ENCODE results near the gene SLIT3.
A peak's percentile ranks its signal among the peaks of the same experiment; 100 is the strongest.

Gene SLIT3

GRCh38 chr5:168848569-168848968, 452.4 kb downstream of the SLIT3 start:
- TF ChIP-seq HDGF (IDR thresholded peaks at IDR 0.05; ENCODE audit: borderline replicate concordance) (no peak), L3MBTL2 (conservative IDR thresholded peaks at IDR 0.05) (no peak), ELF4 (IDR thresholded peaks at IDR 0.05) (no peak), SUZ12 (IDR thresholded peaks at IDR 0.05) (no peak), FOXK2 (IDR thresholded peaks at IDR 0.05) (no peak), ARNT (IDR thresholded peaks at IDR 0.05) (no peak), BHLHE40 (IDR thresholded peaks at IDR 0.05; ENCODE audit: borderline replicate concordance) (no peak), LEF1 (IDR thresholded peaks at IDR 0.05; ENCODE audit: borderline replicate concordance) (no peak), FOXM1 (IDR thresholded peaks at IDR 0.05; ENCODE audit: borderline replicate concordance) (no peak)
- CTCF ChIA-PET, result interaction anchor here (1.0 kb wide), 1 partner anchor 32 kb away, joined by 4 read pairs; no protein-coding TSS in a partner anchor
- no peak for DNase-seq (ENCODE audit: extremely low spot score)
- POLR2A ChIA-PET, result no interaction called here

DNA sequence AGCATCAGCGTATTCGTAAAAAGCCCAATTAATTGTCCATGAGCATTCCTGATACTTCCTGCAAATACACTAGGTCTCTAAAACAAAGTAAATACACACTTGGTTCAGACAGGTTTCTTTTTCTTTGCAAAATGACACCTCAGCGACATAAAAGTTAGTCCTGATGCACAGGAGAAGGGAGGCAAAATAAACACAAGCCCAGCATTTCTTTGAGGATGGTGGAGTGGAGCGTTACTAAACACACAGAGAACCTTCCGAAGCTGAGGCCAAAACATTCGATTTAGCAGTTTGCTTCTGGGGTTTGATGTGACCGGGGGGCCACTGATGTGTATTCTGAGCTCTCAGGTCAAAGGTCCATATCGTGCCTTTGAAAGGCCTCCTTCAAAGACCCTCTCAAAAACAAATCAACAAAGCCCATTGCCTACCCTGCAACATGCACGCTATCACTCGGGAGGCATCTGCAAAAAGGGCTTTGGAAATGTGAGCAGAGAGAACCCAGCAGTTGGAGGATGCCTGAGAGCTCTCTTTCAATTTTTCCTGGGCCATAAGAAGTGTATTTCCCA, 453.3 kb downstream of the SLIT3 start:
- POLR2A ChIA-PET, result no interaction called here
- CTCF ChIA-PET, result no interaction called here
- no peak for TF ChIP-seq FOXK2 (IDR thresholded peaks at IDR 0.05)
- TF ChIP-seq FOXA1 (IDR thresholded peaks at IDR 0.05), result no peak
- TF ChIP-seq ARNT (IDR thresholded peaks at IDR 0.05), result no peak
- TF ChIP-seq CTBP1 (IDR thresholded peaks at IDR 0.05; ENCODE audit: borderline replicate concordance), result no peak
- TF ChIP-seq PKNOX1 (IDR thresholded peaks at IDR 0.05), result no peak
- DNase-seq (ENCODE audit: extremely low spot score), result no peak

GRCh38 chr5:168844922-168845296, 456.0 kb downstream of the SLIT3 start:
- TF ChIP-seq PKNOX1 (IDR thresholded peaks at IDR 0.05) (peak; percentile 71), SUZ12 (IDR thresholded peaks at IDR 0.05) (no peak)
- POLR2A ChIA-PET, result no interaction called here
- no peak for DNase-seq (ENCODE audit: extremely low spot score)
- CTCF ChIA-PET, result interaction anchor here (0.7 kb wide), 1 partner anchor 71 kb away, joined by 6 read pairs; no protein-coding TSS in a partner anchor

DNA sequence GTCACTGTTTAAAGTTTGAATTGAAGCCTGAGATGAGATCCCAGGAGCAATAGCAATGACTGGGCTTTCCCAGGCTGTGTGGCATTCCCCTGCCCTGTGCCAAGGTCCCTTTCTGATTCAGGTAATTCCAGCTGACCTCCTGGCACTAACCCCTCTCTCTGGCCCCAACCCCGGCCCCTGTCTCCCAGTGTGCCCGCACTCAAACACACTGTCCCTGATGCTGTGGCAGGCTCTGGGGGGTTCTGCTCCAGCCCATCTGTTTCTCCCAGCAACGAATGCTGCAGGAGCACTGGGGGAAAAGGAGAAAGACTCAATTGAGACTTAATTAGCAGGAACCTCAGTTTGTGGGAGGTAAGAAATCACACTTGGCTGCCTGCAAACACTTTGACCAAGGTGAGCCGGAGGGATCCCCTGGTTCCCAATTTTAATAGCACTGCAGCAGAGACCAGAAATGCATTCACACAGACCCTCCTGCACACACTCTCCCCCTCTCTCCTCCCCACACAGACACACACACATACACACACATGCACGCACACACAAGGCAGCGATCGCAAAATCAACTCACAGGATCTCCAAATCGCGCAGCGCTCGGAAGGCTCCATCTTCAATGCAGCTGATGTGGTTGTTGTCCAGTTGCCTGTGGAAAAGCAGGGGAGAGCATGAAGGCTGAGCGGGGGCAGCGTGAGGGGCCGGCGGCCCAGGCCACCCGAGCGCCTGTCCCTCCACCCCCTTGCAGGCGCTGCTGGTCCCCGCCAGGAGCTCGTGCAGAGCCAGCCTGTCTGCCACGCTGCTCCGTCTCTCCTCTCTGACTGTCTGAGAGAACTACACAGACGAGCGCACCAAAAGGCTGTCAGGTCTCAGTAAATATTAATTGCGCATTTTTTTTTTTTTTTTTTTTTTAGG, 456.7 kb downstream of the SLIT3 start:
- CTCF ChIA-PET, result no interaction called here
- POLR2A ChIA-PET, result no interaction called here
- no peak for TF ChIP-seq FOXM1 (IDR thresholded peaks at IDR 0.05; ENCODE audit: borderline replicate concordance)
- peak; percentile 44; the same call in 1 of the 2 replicates for TF ChIP-seq ZNF384 (IDR thresholded peaks at IDR 0.05)
- DNase-seq (ENCODE audit: extremely low spot score), result peak; percentile 22

DNA sequence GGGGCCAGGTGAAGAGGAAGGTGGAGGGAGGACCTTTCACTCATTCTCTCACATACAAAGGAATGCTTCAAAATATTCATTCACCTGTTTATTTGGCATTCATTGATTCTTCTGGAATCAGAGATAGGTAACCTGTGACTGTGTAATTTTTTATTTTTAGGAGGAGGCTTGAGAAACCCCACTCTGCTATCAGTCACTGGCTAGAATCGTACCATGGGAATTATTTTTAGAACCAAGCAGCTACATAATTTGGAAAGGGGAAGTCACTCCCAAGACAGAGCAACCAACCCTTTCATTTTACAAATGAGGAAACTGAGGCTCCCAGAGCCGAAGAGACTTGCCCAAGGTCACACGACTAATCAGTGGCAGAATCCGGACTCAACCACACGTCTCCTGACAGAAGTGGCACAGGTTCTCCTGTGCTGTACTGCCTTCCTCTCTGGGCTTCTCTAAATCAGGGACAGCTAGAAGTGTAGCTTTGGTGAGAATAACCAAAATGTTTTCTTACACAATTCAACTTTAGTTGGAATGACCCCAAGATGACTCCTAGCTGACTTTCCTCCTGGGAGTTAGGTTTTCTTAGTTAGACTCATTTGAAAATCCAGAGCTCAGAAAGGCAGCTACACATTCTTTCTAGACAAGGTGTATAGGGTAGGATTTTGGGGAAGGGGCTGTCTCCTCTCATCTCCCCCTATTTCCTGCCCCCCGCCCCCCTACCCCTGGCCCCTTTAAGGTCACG, 457.5 kb downstream of the SLIT3 start:
- ChIA-PET POLR2A (no interaction called here), CTCF (no interaction called here)
- DNase-seq (ENCODE audit: extremely low spot score), result no peak
- TF ChIP-seq FOXK2 (IDR thresholded peaks at IDR 0.05) (no peak), L3MBTL2 (conservative IDR thresholded peaks at IDR 0.05) (no peak)

DNA sequence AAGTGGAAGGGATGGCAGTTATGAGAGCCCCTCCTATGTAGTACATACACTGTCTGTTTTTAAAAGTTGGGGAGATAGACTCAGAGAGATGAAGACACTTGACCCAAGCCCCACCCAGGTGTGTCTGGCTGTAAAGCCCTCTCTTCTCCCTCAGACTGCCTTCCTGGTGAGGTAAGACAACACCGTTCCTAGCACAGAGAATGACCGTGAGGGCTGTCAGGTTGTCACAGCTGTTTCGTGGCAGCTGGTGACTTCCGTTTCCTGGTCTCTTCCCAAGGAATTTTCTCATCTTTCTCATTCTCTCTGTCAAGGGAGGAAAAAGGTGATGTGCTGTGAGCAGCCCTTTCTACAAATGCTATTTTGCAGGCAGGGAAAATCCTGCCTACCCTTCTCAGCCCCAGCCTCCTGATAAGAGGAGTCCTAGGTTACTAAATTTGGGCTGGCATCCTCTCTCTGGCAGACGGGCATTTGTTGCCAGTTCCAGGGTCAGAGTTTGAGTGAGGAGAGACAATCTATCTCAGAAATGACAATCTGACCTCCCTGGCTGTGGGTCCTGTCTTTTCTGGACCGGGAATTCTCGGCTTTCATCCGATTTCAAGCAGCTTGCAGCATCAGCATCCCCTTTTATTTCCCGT, 458.3 kb downstream of the SLIT3 start:
- POLR2A ChIA-PET, result no interaction called here
- DNase-seq (ENCODE audit: extremely low spot score), result no peak
- TF ChIP-seq L3MBTL2 (conservative IDR thresholded peaks at IDR 0.05), result no peak
- no peak for TF ChIP-seq HDGF (IDR thresholded peaks at IDR 0.05; ENCODE audit: borderline replicate concordance)
- TF ChIP-seq SP1 (IDR thresholded peaks at IDR 0.05), result no peak
- no peak for TF ChIP-seq ELF4 (IDR thresholded peaks at IDR 0.05)
- no peak for TF ChIP-seq FOXM1 (IDR thresholded peaks at IDR 0.05; ENCODE audit: borderline replicate concordance)
- TF ChIP-seq PKNOX1 (IDR thresholded peaks at IDR 0.05), result no peak
- TF ChIP-seq BHLHE40 (IDR thresholded peaks at IDR 0.05; ENCODE audit: borderline replicate concordance), result no peak
- TF ChIP-seq ARNT (IDR thresholded peaks at IDR 0.05), result no peak
- TF ChIP-seq LEF1 (IDR thresholded peaks at IDR 0.05; ENCODE audit: borderline replicate concordance), result no peak
- no peak for TF ChIP-seq FOXA1 (IDR thresholded peaks at IDR 0.05)
- no peak for TF ChIP-seq FOXK2 (IDR thresholded peaks at IDR 0.05)
- TF ChIP-seq TARDBP (IDR thresholded peaks at IDR 0.05), result no peak
- TF ChIP-seq CTBP1 (IDR thresholded peaks at IDR 0.05; ENCODE audit: borderline replicate concordance), result no peak
- TF ChIP-seq NFRKB (IDR thresholded peaks at IDR 0.05), result no peak
- CTCF ChIA-PET, result no interaction called here
